Type B pancreatic cell (in vitro differentiated cells): ENCODE data around the gene CLDN7. TPM values are rescaled to one million over a fixed set of nuclear protein-coding genes. Genes with fewer than 3 reads are reported as not detected.

ENCODE experiments used
- DNase-seq: peaks from one replicate; pipeline ENCODE4 v3.0.0; 2021; ENCODE audit warnings: mixed read lengths; ENCODE audit not compliant: unreplicated experiment; ENCODE audit errors: extremely low spot score
- H3K27ac Mint-ChIP-seq: 2 replicates; pipeline ENCODE4 v1.8.0; 2021; ENCODE audit warnings: mild to moderate bottlenecking, mixed read lengths
- H3K27me3 Mint-ChIP-seq: 2 replicates; pipeline ENCODE4 v1.8.0; 2021; ENCODE audit warnings: mixed read lengths
- H3K36me3 Mint-ChIP-seq: 2 replicates; pipeline ENCODE4 v1.8.0; 2021; ENCODE audit warnings: mixed read lengths
- H3K4me1 Mint-ChIP-seq: one replicate; pipeline ENCODE4 v1.8.0; 2021; ENCODE audit warnings: mixed read lengths; ENCODE audit not compliant: unreplicated experiment
- H3K4me3 Mint-ChIP-seq: 2 replicates; pipeline ENCODE4 v1.8.0; 2021; ENCODE audit warnings: mild to moderate bottlenecking, mixed read lengths
- H3K9me3 Mint-ChIP-seq: 2 replicates; pipeline ENCODE4 v1.8.0; 2021; ENCODE audit warnings: mixed read lengths
- CTCF ChIP-seq: fragments of 200-600 bp; sonication (generic); conservative IDR thresholded peaks from 2 replicates; pipeline ENCODE4 v1.5.0; 2021; ENCODE audit warnings: antibody characterized with exemption, mild to moderate bottlenecking
- total RNA-seq: library from RNA; stranded (reverse); gene quantifications from 2 replicates; pipeline ENCODE4 v1.2.1, GENCODE V29; 2021; ENCODE audit warnings: low replicate concordance

CLDN7 gene
- total RNA-seq, 1 donor from 2014 or later: 118 TPM

- H3K4me1 Mint-ChIP-seq: peaks cover 19% of the 10 kb centered on the region
- H3K36me3 Mint-ChIP-seq: no peaks in the 10 kb centered on the region
- H3K27ac Mint-ChIP-seq: peak overlapping the region; percentile 47
- H3K4me3 Mint-ChIP-seq: peak overlapping the region; percentile 83
- H3K27me3 Mint-ChIP-seq: peaks cover 52% of the 10 kb centered on the region
- TF ChIP-seq CTCF: no peak
- no peak for DNase-seq
- H3K9me3 Mint-ChIP-seq: no peaks in the 10 kb centered on the region
Measured at GRCh38 chr17:7295230-7296180, 33.2 kb upstream of the CLDN7 start.

GRCh38 chr17:7294614-7295153, 32.4 kb upstream of the CLDN7 start, which contains the start of gene YBX2:
Gene YBX2, minus strand, starts transcription at chr17:7294639. Its CDS starts 139 bp downstream, at chr17:7294500.
- TF ChIP-seq CTCF: no peak
- Mint-ChIP-seq H3K27ac (peak within 1 kb of the TSS; percentile 61), H3K36me3 (no peaks in the 10 kb centered on the region), H3K27me3 (peaks cover 47% of the 10 kb centered on the region), H3K9me3 (no peaks in the 10 kb centered on the region), H3K4me1 (peaks cover 19% of the 10 kb centered on the region), H3K4me3 (peak within 1 kb of the TSS; percentile 83)
- DNase-seq: peak; percentile 87

DNA sequence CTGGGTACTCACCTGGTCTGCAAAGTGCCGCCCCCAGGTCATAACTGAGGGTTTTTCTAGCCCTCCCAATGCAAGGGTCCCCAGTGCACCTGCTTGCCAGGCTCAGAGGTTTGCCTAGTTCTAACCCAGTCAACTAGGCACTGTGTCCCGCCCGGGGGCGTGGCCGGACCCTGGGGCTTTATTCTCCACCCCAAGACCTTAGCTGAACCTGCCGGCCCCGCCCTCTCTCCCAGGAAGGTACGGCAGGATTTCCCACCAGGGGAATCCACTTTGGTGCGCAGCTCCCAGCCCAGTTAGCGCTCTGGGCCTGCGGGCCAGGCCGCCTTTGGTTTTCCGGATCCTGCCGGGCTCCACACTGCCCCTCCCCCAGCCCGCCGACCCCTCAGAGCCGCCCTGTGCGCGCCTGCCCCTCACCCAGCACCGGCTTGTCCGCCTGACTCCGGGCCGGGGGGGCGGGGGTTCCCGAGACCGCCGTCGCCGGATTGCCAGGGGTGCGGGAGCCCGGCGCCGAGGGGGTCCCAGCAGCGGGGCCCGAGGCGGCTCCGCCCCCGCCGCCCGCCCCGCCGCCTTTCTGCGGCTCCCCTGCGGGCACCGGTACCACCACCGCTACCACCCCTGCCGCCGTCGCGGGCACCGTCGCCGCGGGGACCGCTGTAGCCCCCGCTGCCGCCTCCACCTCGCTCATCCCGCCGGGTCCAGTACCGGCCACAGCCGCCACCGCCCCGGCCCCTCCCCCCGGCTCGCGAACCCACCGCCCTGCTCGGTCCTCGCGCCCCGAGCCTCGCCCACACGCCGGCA, 31.7 kb upstream of the CLDN7 start:
- Mint-ChIP-seq H3K4me3 (peak overlapping the region; percentile 76), H3K9me3 (no peaks in the 10 kb centered on the region), H3K4me1 (peaks cover 19% of the 10 kb centered on the region), H3K27ac (peak overlapping the region; percentile 61), H3K27me3 (peaks cover 44% of the 10 kb centered on the region), H3K36me3 (no peaks in the 10 kb centered on the region)
- TF ChIP-seq CTCF: no peak
- DNase-seq: no peak

- Mint-ChIP-seq H3K27me3 (peaks cover 47% of the 10 kb centered on the region), H3K36me3 (no peaks in the 10 kb centered on the region), H3K27ac (peak overlapping the region; percentile 65), H3K9me3 (no peaks in the 10 kb centered on the region), H3K4me3 (peak overlapping the region; percentile 76), H3K4me1 (peaks cover 19% of the 10 kb centered on the region)
- no peak for DNase-seq
- no peak for TF ChIP-seq CTCF
Measured at GRCh38 chr17:7293159-7293558, 30.9 kb upstream of the CLDN7 start.

- Mint-ChIP-seq H3K27me3 (peaks cover 51% of the 10 kb centered on the region), H3K4me3 (peak overlapping the region; percentile 76), H3K36me3 (no peaks in the 10 kb centered on the region), H3K9me3 (no peaks in the 10 kb centered on the region), H3K4me1 (peaks cover 19% of the 10 kb centered on the region), H3K27ac (peak overlapping the region; percentile 65)
- TF ChIP-seq CTCF: no peak
- DNase-seq: no peak
Measured at GRCh38 chr17:7292729-7293128, 30.5 kb upstream of the CLDN7 start.
